ENCODE measurements around the gene SLC12A5.

The SLC12A5 gene

DNA sequence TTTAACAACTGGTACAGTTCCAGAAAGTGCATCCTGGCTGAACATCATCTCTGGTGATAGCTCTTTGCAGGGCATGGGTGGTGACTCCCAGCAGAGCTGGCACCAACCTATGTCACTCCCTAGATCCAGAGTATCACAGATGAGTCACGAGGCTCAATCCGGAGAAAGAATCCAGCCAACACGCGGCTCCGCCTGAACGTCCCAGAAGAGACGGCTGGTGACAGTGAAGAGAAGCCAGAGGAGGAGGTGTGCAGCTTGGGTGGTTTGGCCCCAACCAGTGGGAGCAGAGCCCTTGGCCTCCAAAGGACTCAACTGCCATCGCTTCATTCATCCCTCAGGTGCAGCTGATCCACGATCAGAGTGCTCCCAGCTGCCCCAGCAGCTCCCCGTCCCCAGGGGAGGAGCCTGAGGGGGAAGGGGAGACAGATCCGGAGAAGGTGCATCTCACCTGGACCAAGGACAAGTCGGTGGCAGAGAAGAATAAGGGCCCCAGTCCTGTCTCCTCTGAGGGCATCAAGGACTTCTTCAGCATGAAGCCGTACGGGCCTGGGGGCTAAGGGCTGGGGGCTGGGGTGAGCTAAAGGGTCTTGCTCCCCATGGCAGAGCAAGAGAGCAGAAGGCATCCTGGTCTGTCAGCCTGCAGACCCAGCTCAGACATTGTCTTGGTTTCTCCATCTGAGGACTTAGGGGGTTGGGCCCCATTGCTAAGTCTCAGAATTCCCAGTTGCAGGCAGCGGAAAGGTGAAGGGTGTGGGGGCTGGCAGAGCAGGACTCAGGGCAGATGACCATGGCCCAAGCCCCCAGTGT lies 27.2 kb downstream of the SLC12A5 start:
- DNase-seq (ENCODE audit: low read depth), result no peak

DNA sequence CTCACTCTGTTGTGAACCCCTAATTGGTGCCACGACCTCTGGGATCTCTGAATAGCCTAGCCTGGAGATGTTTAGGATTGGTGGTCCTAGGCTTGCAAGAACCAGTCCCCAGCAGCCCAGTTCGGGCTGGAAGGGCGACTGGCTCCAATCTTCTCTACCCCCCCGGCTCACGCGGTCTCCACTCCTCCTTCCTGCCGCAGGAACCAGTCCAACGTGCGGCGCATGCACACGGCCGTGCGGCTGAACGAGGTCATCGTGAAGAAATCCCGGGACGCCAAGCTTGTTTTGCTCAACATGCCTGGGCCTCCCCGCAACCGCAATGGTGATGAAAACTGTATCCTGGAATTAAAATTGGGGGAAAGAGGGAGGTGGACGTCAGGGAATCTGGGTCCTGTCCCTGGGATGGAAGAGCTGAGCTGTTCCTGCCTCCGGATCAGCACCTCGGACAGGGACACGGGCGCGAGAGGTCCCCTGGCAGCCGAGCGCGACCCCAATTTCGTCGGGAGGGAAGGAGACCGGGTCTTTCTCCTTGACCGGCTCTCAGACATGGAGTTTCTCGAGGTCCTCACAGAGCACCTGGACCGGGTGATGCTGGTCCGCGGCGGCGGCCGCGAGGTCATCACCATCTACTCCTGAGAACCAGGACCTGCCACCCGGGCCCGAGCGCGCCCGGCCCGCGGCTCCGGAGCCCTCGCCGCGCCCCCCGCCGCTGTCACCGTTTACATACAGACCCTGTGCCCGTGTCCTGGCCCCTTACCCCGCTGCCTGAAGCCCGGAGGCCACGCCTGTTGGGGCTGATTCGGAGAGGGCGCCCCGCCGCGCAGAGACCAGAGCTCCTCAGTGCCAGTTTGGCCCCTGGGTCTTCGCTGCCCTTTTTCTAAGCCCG lies 28.2 kb downstream of the SLC12A5 start:
- no peak for DNase-seq (ENCODE audit: low read depth)

DNA sequence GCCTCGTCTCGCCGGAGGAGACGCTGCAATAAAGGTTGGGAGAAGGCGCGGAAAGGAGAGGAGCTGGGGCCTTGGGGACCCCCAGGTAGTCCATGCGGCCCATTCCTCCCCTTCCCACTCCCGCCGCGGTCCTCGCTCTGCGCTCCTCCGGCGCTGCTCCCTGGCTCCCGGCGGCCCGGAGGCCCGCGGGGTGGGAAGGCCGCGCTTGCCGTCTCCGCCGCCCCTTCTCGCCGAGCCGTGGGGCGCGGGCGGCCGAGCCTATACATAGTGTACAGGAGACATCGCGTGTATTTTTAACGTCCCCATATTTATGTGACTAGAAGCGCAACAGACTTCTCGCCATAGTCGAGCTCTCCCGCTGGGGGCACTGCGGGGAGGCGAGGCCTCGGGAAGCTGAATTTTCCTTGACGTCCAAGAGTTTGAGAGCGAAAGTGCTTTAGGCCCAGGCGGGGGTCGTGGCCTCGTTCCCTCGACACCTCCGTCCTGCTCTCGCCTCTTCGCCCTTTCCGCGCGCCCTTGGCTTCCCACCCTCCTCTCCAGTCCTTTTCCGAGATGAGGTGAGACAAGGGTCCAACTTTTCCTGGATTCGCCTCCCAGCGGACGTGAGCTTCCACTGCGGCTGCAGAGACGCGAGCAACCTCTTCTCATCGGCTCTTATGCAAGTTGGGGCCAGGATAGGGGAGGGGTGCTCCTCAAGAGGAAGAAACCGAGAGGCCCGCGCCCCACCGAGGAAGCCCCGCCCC lies 29.0 kb downstream of the SLC12A5 start:
- DNase-seq (ENCODE audit: low read depth), result no peak

DNA sequence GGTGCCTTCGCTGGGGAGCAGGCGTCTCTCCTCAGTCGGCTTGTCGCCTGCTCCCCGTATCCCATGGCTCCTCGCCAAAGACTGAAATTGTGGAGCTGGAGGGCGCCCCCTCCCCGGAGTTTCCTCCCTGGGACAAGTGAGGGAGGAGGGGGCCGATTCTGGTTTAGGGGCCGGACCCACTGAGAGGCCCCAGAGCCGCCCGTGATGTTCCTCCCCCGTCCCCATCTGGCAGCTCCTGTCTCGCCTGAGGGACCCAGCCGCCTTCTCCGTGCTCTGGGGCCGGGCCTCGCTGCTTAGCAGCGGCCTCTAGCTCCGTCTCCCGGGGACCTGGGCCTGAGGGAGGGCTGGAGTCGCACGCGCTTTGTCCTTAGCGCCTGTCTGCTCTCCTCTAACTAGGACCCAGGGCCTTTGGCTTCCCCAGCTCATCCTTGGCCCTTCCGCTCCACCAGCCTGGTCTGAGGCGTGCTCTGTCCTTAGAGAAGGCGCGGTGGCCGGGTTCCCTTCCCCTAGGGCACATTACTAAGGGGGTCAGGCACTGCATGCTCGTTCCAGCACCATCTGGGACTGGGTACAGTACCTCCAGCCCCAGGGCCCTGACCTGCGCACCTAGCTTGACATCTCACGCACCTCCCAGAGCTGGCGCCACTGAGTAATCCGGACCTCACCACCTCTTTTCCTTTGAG lies 29.7 kb downstream of the SLC12A5 start:
- no peak for DNase-seq (ENCODE audit: low read depth)

DNA sequence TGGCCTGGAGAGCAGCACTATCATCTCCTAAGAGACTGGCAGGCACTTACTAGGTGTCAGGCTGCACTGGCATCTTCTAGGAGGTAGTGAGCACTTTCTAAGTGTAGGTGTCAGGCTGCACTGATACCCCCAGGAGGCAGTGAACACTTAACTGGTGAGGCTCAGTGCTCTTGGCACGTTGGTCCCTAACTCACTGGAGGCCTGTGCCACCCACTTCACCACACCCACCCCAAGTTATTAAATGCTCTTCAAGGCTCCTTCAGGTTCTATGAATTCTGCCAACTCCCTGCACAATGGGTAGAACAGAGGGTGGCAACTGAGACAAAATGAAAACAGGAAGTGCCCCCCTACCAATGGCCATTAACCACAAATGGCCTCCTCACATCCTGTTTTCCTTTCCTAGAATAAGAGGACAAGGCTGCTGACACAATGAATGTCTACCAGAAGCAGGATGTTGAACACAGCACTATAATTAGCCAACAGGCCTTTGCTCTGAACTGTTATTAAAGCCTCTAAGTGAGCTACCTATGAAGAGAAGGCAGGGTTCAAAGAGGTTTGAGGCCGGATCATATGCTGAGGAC lies 31.4 kb downstream of the SLC12A5 start:
- DNase-seq (ENCODE audit: low read depth), result no peak

DNA sequence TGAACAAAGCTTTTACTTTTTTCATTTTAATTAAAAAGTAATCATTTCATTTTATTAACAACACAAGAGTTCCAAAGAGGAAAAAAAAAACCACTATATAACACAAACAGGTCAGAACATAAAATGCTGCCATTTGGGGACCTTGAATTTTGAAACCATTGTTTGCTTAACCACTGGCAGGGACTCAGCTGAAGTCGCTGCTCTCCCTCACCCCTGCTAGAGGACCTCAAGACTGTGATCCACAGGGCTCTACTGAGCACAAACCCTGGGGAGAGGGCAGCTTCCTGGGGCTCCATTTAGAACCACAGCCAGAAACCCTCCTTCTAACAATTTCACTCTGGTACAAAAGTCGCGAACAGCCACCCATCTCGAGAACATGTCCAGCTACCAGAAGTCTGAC lies 32.0 kb downstream of the SLC12A5 start:
- no peak for DNase-seq (ENCODE audit: low read depth)

DNA sequence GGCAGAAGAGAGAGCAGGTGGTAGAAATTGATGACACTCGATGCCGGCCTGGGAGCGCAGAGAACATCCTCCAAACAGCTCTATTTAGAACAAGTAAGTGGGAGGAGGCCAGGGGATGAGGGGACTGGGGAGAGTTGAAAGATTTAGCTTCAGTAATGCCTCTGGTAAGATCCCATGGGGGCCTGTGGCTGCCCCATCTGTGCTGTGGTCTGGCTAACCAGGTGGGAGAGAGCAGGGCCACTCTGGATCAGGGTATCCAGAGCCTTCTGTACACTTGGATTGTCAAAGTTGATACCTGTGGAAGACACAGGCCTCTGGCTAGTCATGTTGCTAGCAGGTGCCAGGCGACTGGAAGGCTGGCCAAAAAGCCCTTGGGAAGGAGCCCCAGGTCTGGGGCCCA lies 33.1 kb downstream of the SLC12A5 start:
- no peak for DNase-seq (ENCODE audit: low read depth)

DNA sequence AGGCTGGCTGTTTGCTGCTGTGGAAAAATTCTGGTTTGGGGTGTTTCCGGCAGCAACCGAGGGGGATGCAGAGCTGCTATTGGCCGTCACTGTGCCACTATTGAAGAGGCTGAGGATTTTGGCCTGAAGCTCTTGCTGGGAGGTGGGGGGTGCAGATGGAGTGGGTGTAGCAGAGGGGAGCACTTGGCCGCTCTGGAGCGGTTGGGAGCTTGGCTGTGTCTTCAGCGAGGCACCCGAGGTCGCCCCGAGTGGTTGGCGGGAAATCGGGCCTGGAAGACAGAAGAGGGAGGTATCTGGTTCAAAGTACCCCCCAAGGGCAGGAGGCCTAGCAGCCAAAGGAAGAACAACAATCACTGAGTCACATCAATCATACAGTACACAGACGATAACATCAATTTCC lies 33.6 kb downstream of the SLC12A5 start:
- no peak for DNase-seq (ENCODE audit: low read depth)

DNA sequence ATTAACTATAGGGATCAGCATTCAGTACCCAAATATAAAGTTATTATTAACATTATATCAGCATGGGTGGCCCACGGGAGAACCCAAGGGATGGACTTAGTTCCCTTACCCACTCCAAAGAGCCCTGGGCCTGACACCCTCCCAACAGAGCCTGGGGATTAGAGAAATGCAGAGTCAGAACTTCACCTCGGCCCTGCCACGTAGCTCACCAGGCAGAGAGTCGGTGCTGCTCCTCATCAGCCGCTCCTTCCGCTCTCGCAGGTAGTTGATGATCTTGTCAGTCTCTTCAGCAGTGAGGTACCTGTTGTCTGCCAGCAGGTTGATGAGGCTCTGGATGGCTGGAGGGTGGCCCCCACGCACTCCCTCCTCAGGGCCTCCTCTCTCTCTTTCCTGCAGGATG lies 34.1 kb downstream of the SLC12A5 start:
- no peak for DNase-seq (ENCODE audit: low read depth)

DNA sequence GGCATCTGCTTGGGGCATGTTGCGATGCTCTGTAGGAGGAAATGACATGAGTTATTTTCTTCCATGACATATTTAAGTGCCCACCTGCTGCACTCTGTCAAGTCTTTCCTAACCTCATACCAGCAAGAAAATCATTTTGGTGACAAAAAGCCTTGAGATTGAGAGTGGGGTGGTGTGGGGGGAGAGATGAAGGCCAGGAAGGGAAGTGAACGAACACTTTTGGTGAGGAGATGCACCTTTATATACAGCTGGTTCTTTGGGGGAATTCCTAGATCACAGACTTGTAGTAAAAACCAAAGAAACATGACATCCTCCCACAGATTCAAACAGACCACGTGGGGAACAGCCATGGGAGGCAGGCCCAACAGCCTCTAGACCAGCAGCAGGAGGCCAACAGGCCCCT lies 34.6 kb downstream of the SLC12A5 start:
- no peak for DNase-seq (ENCODE audit: low read depth)

DNA sequence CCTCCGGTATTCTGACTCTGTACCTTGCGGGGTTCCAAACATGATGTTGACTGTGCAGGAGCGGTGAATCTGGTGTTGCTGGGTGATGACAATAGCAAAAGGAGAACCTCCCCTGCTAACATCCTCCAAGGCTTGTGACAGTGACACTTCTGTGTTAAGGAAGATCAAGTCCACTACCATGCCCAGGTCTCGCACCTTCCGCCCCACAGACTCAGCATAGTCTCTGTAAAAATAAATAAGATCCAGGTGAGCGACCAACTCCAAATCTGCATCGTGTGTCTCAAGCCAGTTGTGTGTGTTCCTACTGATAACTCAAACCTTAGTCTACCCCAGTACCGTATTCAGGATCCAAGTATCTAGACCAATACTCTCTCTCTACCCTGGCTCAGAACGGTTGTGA lies 36.0 kb downstream of the SLC12A5 start:
- no peak for DNase-seq (ENCODE audit: low read depth)

DNA sequence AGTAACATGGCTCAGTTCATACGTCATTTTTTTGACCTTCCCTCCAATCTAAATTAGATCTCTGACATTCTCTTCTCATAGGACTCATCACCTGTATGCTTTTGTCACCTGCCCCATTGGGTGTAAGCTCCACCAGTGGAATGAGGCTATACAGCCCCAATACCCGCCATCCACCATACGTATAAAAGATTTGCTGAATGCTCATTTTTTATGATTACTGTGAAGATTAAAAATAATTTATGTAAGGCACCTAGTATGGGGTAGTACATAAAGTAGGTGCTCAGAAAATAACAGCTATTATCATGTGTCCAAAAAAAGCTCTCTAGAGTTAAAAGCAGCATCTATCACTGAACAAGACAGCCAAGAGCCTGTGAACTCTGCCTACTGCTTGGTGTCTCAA lies 36.7 kb downstream of the SLC12A5 start:
- DNase-seq (ENCODE audit: low read depth), result no peak

DNA sequence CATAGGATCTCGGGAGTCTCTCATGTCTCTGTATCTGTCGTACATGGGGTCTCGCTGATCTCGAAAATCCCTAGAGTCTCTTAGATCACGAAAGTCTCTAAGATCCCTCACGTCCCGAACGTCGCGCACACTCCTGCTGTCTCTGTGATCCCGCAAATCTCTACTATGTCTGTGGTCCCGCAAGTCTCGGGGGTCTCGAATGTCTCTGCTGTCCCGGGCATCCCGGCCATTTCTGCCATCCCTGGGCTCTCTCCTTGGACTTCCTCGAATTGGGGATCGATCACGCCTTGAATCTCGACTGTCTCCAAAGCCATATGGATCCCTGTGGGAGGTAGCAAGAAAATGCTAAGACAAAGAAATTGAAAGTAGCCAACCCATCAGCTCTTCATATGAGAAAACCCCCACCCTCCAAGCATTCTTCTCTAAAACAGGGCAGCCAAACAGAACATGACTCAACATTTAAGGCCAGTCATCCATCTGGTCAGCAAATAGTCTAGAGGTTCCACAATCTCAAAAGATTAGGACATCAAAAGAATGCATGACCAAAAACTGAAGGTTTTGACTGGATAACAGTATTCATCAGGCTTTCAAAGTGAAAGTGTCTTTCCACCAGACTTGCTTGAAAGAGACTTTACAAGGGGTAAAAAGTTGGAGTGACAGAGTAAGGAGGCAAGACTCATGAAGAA lies 41.3 kb downstream of the SLC12A5 start:
- no peak for DNase-seq (ENCODE audit: low read depth)

DNA sequence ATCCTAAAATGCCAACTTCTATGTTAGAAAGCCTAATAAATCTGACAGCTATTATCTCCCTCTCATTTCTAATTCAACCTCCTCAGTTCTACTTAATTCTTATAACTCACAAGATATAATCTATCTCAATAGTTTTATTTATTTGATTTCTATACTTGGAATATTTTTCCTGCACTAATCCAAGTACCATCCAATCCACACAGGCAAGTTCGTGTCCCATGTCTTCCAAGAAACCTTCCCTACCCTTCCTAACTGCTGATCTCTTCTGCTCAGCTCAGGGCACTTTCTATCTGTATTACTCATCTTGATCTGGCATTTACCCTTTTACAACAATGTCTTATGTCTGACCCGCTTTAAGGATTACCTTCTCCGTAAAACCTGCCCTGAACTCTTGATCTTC lies 42.6 kb downstream of the SLC12A5 start:
- no peak for DNase-seq (ENCODE audit: low read depth)

DNA sequence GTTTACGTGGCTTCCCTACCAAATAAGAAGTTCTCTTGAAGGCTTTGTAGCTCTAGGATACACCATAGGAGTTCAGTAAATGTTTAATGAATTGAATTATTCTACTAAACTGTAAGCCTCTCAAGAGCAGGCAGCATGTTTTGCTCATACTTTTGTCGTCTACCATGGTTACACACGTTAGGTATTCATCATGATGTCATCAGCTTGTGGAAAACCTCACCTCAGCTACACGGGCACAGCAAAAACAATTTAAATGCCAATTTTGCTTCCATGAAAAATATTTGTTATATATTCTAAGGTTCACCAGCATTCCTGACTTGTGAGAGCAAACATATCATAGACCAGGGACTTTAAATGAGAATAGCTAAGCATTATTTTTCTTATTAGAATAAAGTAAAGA lies 44.0 kb downstream of the SLC12A5 start:
- DNase-seq (ENCODE audit: low read depth), result no peak

DNA sequence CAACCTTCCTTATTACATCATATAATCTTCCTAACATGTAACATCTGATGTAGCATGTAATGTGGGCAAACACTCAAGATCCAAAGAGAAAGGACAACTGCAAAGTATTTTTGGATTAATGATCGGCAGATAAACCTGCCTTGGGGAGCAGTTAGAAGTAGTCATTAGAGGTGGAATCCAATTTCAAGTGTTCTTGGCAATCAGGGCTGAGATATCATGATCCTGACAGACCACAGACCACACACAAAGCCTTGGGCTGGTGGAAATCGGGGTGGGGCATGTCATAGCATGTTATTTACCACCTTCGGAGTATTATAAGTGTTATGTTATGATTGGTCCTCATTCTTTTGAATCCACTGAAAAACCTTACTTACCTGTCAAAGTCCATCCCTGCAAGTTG lies 44.4 kb downstream of the SLC12A5 start:
- no peak for DNase-seq (ENCODE audit: low read depth)

DNA sequence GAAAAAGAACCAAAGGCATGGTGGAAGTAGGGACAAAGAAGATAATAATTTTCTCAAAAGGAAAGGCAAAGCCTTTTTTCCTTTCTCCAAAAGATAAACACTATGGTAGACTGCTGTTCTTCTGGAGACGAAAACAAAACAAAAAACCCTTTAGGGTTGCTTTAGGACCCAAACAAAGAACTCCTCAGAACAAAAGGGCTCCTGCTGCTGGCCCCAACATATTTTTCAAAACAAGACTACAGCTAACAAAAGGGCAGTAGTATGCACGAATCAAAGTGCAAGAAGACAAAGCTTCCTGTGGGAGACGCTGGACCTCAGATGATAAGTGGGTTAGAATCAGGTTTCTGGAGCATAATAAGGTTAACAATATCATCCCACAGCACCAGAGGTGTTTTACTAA lies 45.0 kb downstream of the SLC12A5 start:
- DNase-seq (ENCODE audit: low read depth), result no peak

DNA sequence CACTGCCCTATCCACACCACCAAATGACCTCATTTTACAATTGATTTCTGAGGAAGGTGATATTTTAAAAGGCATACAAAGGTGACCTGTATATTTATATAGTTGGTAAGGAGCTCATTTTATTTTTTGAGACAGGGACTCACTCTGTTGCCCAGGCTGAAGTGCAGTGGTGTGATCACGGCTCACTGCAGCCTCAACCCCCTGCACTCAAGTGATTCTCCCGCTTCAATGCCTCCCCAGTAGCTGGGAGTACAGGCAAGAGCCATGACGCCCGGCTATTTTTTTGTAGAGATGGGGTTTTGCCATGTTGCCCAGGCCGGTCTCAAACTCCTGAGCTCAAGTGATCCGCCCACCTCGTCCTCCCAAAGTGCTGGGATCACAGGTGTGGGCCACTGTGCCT lies 47.8 kb downstream of the SLC12A5 start:
- DNase-seq (ENCODE audit: low read depth), result no peak

DNA sequence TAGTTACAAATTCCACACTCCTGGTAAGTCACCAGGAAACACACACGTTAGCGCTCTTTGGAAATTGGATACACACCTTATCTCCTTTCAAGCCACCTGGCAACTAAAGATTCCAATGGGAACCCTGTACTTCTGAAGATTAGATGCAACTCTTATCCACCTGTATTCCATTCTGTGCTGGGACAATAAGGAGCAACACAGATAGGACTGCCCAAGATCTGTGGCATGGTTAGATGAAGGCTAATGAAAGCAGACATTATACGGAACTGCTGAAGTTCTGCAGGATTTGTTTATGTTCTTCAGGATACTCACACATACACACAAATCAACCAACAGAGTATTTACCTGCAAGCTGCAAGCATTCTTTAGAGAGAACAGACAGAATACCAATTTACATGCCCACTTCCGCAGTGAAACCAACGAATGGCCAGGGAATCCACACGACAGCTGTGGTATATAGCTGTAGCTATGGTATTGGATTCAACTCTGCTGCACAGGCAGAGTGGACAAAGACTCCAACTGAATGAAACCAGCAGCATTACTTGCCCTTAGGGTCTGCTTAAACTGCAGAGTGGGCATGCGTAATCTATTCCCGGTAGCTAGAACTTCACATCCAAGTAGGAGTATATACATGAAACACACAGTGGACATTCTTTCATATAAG lies 48.8 kb downstream of the SLC12A5 start:
- DNase-seq (ENCODE audit: low read depth), result no peak

DNA sequence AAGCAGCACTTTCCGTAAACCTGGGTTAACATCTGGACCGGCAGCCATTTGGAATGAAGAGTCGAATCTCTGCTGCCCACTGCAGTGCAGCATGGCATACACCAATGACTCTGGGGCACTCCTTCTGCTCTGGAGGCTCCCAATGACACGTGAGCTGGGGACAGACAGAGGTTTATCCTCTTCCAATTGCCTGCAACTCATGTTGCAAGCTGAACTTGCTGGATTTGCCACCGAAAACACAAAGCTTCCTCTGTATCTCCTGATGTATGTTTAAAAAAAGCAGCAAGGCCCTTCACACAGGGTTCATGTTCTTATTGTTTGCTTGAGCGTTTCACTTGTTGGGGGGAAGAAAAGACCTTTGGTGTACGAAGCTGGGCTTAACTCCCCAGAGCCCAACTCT lies 49.9 kb downstream of the SLC12A5 start:
- no peak for DNase-seq (ENCODE audit: low read depth)

DNA sequence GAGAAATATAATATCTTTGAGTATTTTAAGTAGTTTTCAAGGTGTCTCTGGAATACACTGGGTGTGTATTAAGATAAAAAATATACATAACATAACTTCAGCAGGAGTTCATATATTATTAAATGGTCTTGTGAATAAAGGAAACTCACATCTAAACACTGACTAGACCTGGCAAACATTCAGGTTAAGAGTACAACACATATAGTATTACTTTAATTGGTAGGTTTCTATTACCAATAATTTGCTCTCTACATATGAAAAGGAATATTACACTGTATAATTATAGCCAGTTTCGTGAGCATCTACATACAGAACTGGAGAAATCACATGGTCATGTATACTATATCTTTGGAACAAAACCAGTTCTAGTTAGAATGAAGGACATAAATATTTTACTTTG lies 52.1 kb downstream of the SLC12A5 start:
- no peak for DNase-seq (ENCODE audit: low read depth)

Data from activated T-helper 9 cell treated with anti-CD3 and anti-CD28 coated beads, Interleukin-2, amount 50 U/mL, for 16 hours (primary cell).